GM23338 (cell line): ENCODE measurements around the gene OCA2. TPM values are rescaled to one million over a fixed set of nuclear protein-coding genes. Genes with fewer than 3 reads are reported as not detected.

Experiments
- CREB1 ChIP-seq: fragments of 250-450 bp; sonication (Bioruptor Pico); IDR thresholded peaks from 2 replicates; pipeline ENCODE4 v1.5.0; 2020; ENCODE audit warnings: low read depth, mild to moderate bottlenecking, moderate library complexity
- CTCF ChIP-seq, 2 experiments: fragments of 200-600 bp in 1 of 2; sonication (generic) in 1 of 2; conservative IDR thresholded peaks; 2 replicates each; pipeline versions ENCODE4 v1.5.1 to v1.6.1; 2016 to 2017; ENCODE audit warnings: antibody characterized with exemption in 2 of 2, low read depth in 2 of 2, mild to moderate bottlenecking in 2 of 2, moderate library complexity in 1 of 2
- ETS1 ChIP-seq: IDR thresholded peaks from 2 replicates; pipeline ENCODE4 v1.6.1; 2016; ENCODE audit warnings: antibody characterized with exemption
- EZH2phosphoT487 ChIP-seq: fragments of 200-600 bp; sonication (generic); IDR thresholded peaks from one replicate; pipeline ENCODE4 v1.8.1; 2018; ENCODE audit warnings: antibody characterized with exemption; ENCODE audit not compliant: unreplicated experiment
- JUNB ChIP-seq: IDR thresholded peaks from one replicate; pipeline ENCODE4 v1.6.1; 2016; ENCODE audit warnings: antibody characterized with exemption; ENCODE audit not compliant: unreplicated experiment
- NANOG ChIP-seq: IDR thresholded peaks from 2 replicates; pipeline ENCODE4 v1.6.1; 2016; ENCODE audit warnings: antibody characterized with exemption, borderline replicate concordance
- POLR2AphosphoS5 ChIP-seq: IDR thresholded peaks from 2 replicates; pipeline ENCODE4 v1.6.1; 2016; ENCODE audit warnings: antibody characterized with exemption, low read depth
- REST ChIP-seq: IDR thresholded peaks from one replicate; pipeline ENCODE4 v1.6.1; 2018; ENCODE audit warnings: antibody characterized with exemption; ENCODE audit not compliant: unreplicated experiment
- ZNF331 ChIP-seq: fragments of 250-450 bp; sonication (Bioruptor Pico); IDR thresholded peaks from 2 replicates; pipeline ENCODE4 v1.5.0; 2020; ENCODE audit warnings: low read depth, mild to moderate bottlenecking, moderate library complexity
- polyA plus RNA-seq: library from polyadenylated mRNA; unstranded; fragments of >200 nt; fragmentation: Nextera tagmentation; extraction: Ambion mirVana; gene quantifications from 2 replicates; pipeline ENCODE4 v1.2.1, GENCODE V29; 2016
- total RNA-seq: library from RNA; depleted of rRNA; stranded (reverse); fragments of >200 nt; shearing (Covaris generic); gene quantifications from 2 replicates; pipeline ENCODE4 v1.2.3, GENCODE V29; 2014
- TF ChIP-seq, protein P1 (sequence below): fragments of 250-450 bp; sonication (Bioruptor Pico); IDR thresholded peaks from 2 replicates; pipeline ENCODE4 v1.5.0; 2020; ENCODE audit warnings: mild to moderate bottlenecking, moderate library complexity

Gene OCA2
- total and polyA plus RNA-seq, 2 experiments from 2014 or later, result 0.40 to 0.69 TPM

- TF ChIP-seq, protein P1, sequence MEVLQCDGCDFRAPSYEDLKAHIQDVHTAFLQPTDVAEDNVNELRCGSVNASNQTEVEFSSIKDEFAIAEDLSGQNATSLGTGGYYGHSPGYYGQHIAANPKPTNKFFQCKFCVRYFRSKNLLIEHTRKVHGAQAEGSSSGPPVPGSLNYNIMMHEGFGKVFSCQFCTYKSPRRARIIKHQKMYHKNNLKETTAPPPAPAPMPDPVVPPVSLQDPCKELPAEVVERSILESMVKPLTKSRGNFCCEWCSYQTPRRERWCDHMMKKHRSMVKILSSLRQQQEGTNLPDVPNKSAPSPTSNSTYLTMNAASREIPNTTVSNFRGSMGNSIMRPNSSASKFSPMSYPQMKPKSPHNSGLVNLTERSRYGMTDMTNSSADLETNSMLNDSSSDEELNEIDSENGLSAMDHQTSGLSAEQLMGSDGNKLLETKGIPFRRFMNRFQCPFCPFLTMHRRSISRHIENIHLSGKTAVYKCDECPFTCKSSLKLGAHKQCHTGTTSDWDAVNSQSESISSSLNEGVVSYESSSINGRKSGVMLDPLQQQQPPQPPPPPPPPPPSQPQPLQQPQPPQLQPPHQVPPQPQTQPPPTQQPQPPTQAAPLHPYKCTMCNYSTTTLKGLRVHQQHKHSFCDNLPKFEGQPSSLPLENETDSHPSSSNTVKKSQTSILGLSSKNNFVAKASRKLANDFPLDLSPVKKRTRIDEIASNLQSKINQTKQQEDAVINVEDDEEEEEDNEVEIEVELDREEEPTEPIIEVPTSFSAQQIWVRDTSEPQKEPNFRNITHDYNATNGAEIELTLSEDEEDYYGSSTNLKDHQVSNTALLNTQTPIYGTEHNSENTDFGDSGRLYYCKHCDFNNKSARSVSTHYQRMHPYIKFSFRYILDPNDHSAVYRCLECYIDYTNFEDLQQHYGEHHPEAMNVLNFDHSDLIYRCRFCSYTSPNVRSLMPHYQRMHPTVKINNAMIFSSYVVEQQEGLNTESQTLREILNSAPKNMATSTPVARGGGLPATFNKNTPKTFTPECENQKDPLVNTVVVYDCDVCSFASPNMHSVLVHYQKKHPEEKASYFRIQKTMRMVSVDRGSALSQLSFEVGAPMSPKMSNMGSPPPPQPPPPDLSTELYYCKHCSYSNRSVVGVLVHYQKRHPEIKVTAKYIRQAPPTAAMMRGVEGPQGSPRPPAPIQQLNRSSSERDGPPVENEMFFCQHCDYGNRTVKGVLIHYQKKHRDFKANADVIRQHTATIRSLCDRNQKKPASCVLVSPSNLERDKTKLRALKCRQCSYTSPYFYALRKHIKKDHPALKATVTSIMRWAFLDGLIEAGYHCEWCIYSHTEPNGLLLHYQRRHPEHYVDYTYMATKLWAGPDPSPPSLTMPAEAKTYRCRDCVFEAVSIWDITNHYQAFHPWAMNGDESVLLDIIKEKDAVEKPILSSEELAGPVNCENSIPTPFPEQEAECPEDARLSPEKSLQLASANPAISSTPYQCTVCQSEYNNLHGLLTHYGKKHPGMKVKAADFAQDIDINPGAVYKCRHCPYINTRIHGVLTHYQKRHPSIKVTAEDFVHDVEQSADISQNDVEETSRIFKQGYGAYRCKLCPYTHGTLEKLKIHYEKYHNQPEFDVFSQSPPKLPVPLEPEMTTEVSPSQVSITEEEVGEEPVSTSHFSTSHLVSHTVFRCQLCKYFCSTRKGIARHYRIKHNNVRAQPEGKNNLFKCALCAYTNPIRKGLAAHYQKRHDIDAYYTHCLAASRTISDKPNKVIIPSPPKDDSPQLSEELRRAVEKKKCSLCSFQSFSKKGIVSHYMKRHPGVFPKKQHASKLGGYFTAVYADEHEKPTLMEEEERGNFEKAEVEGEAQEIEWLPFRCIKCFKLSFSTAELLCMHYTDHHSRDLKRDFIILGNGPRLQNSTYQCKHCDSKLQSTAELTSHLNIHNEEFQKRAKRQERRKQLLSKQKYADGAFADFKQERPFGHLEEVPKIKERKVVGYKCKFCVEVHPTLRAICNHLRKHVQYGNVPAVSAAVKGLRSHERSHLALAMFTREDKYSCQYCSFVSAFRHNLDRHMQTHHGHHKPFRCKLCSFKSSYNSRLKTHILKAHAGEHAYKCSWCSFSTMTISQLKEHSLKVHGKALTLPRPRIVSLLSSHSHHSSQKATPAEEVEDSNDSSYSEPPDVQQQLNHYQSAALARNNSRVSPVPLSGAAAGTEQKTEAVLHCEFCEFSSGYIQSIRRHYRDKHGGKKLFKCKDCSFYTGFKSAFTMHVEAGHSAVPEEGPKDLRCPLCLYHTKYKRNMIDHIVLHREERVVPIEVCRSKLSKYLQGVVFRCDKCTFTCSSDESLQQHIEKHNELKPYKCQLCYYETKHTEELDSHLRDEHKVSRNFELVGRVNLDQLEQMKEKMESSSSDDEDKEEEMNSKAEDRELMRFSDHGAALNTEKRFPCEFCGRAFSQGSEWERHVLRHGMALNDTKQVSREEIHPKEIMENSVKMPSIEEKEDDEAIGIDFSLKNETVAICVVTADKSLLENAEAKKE (CRISPR knock-in tag), result no peak
- TF ChIP-seq EZH2phosphoT487, result no peak
- TF ChIP-seq REST, result no peak
- no peak for TF ChIP-seq JUNB
- no peak for TF ChIP-seq NANOG
- TF ChIP-seq ZNF331, result no peak
- no peak for TF ChIP-seq CTCF (conservative IDR thresholded peaks at IDR 0.05; ENCODE audit: low read depth in 2 of 2)
- TF ChIP-seq POLR2AphosphoS5, result no peak
- no peak for TF ChIP-seq ETS1
- no peak for TF ChIP-seq CREB1
Observed at GRCh38 chr15:27832237-27832596, 266.9 kb downstream of the OCA2 start (continued).
